Occipital lobe (tissue), 2 donors: ENCODE results near the gene SF1. TPM values are rescaled to one million over a fixed set of nuclear protein-coding genes. Genes with fewer than 3 reads are reported as not detected.
"Not testable (repeated sequence)": the region's sequence is repeated elsewhere in the genome, so short reads cannot be mapped to it uniquely, and the experiment has no call there.

Experiments used
- DNase-seq: peaks from one replicate; lab custom pipeline; 2025; lab: John Stamatoyannopoulos, UW
- total RNA-seq: library from RNA; depleted of rRNA; stranded (reverse); fragments of >200 nt; gene quantifications from one replicate; pipeline ENCODE4 v1.2.3, GENCODE V29; 2014

Gene SF1
- total RNA-seq: 80.0 TPM

GRCh38 chr11:64778473-64779298 lies at the start of gene SF1:
SF1 (minus strand) TSS chr11:64778542; CDS start chr11:64778392, 150 bp downstream.
- peak; percentile 100 for DNase-seq

- no peak for DNase-seq
These were observed 49.1 kb upstream of the SF1 start for GRCh38 chr11:64827451-64827839.

GRCh38 chr11:64826578-64827450 lies 48.5 kb upstream of the SF1 start:
- no peak for DNase-seq

GRCh38 chr11:64826062-64826461 lies 47.7 kb upstream of the SF1 start:
- DNase-seq: no peak

GRCh38 chr11:64823568-64824119 lies 45.3 kb upstream of the SF1 start:
- no peak for DNase-seq

GRCh38 chr11:64817476-64817875 lies 39.1 kb upstream of the SF1 start:
- DNase-seq: no peak

- DNase-seq: not testable (repeated sequence)
These were observed 37.1 kb upstream of the SF1 start for GRCh38 chr11:64815433-64815832.

GRCh38 chr11:64814712-64815187 lies 36.4 kb upstream of the SF1 start:
- DNase-seq: no peak

- no peak for DNase-seq
These were observed 35.5 kb upstream of the SF1 start for GRCh38 chr11:64813826-64814225.

GRCh38 chr11:64810891-64811272 lies 32.5 kb upstream of the SF1 start:
- DNase-seq: no peak

GRCh38 chr11:64810271-64810890 lies 32.0 kb upstream of the SF1 start, which contains the start of gene MEN1:
MEN1 (minus strand) TSS chr11:64810551; CDS start chr11:64810109, 442 bp downstream.
- peak; percentile 98 for DNase-seq

GRCh38 chr11:64809781-64810241 lies 31.5 kb upstream of the SF1 start:
- DNase-seq: no peak

- DNase-seq: no peak
These were observed 27.1 kb upstream of the SF1 start for GRCh38 chr11:64805481-64805880.

- no peak for DNase-seq
These were observed 26.2 kb upstream of the SF1 start for GRCh38 chr11:64804346-64805210.

GRCh38 chr11:64803846-64804345 lies 25.6 kb upstream of the SF1 start:
- DNase-seq: no peak

- DNase-seq: peak; percentile 73
These were observed 25.0 kb upstream of the SF1 start, which contains the start of gene MAP4K2 for GRCh38 chr11:64803158-64803845. MAP4K2 (minus strand) TSS chr11:64803214; CDS start chr11:64803149, 65 bp downstream.

GRCh38 chr11:64802370-64803157 lies 24.2 kb upstream of the SF1 start:
- no peak for DNase-seq

- DNase-seq: no peak
These were observed 23.4 kb upstream of the SF1 start for GRCh38 chr11:64801561-64802369.
